ENCODE measurements around the gene ARRB1.

ARRB1 gene

GRCh38 chr11:75344761-75345454, 6.6 kb downstream of the ARRB1 start:
- Histone ChIP-seq H2AFZ (ENCODE audit: low read depth) (no peak overlapping the region), H3K4me2 (no peak overlapping the region), H3K4me3 (IDR thresholded peaks at IDR 0.05; ENCODE audit: insufficient read depth, low read depth, low read length) (no peak overlapping the region), H3K4me1 (ENCODE audit: low read depth, poor library complexity, severe bottlenecking) (peaks cover 13% of the 10 kb centered on the region), H3K27me3 (ENCODE audit: insufficient read depth, low read depth) (no peaks in the 10 kb centered on the region), H3K9ac (no peak overlapping the region), H4K20me1 (ENCODE audit: insufficient read depth) (no peaks in the 10 kb centered on the region), H3K27ac (no peak overlapping the region), H3K36me3 (ENCODE audit: insufficient read depth) (no peaks in the 10 kb centered on the region), H3K79me2 (ENCODE audit: insufficient read depth, low read depth) (no peaks in the 10 kb centered on the region)
- no peak for TF ChIP-seq CTCF (conservative IDR thresholded peaks at IDR 0.05; ENCODE audit: low read depth, low read length)

GRCh38 chr11:75344186-75344585, 7.3 kb downstream of the ARRB1 start:
- H3K4me1 ChIP-seq (ENCODE audit: low read depth, poor library complexity, severe bottlenecking) = peaks cover 14% of the 10 kb centered on the region
- no peaks in the 10 kb centered on the region for H3K79me2 ChIP-seq (ENCODE audit: insufficient read depth, low read depth)
- no peak for TF ChIP-seq CTCF (conservative IDR thresholded peaks at IDR 0.05; ENCODE audit: low read depth, low read length)
- H3K27ac ChIP-seq = no peak overlapping the region
- no peaks in the 10 kb centered on the region for H3K36me3 ChIP-seq (ENCODE audit: insufficient read depth)
- no peak overlapping the region for H2AFZ ChIP-seq (ENCODE audit: low read depth)
- H4K20me1 ChIP-seq (ENCODE audit: insufficient read depth) = no peaks in the 10 kb centered on the region
- no peak overlapping the region for H3K9ac ChIP-seq
- no peaks in the 10 kb centered on the region for H3K27me3 ChIP-seq (ENCODE audit: insufficient read depth, low read depth)
- no peak overlapping the region for H3K4me2 ChIP-seq
- H3K4me3 ChIP-seq (IDR thresholded peaks at IDR 0.05; ENCODE audit: insufficient read depth, low read depth, low read length) = no peak overlapping the region

- TF ChIP-seq CTCF (conservative IDR thresholded peaks at IDR 0.05; ENCODE audit: low read depth, low read length) = no peak
- Histone ChIP-seq H3K4me3 (IDR thresholded peaks at IDR 0.05; ENCODE audit: insufficient read depth, low read depth, low read length) (no peak overlapping the region), H3K79me2 (ENCODE audit: insufficient read depth, low read depth) (no peaks in the 10 kb centered on the region), H3K27me3 (ENCODE audit: insufficient read depth, low read depth) (no peaks in the 10 kb centered on the region), H3K9ac (no peak overlapping the region), H2AFZ (ENCODE audit: low read depth) (no peak overlapping the region), H3K36me3 (ENCODE audit: insufficient read depth) (no peaks in the 10 kb centered on the region), H3K4me2 (no peak overlapping the region), H4K20me1 (ENCODE audit: insufficient read depth) (no peaks in the 10 kb centered on the region), H3K27ac (no peak overlapping the region), H3K4me1 (ENCODE audit: low read depth, poor library complexity, severe bottlenecking) (peaks cover 14% of the 10 kb centered on the region)
Measured at GRCh38 chr11:75342966-75343870, 8.2 kb downstream of the ARRB1 start.

GRCh38 chr11:75342231-75342918, 9.1 kb downstream of the ARRB1 start:
- peaks cover 14% of the 10 kb centered on the region for H3K4me1 ChIP-seq (ENCODE audit: low read depth, poor library complexity, severe bottlenecking)

More at GRCh38 chr11:75342231-75342918, 9.1 kb downstream of the ARRB1 start:
- Histone ChIP-seq H2AFZ (ENCODE audit: low read depth) (no peak overlapping the region), H3K27me3 (ENCODE audit: insufficient read depth, low read depth) (no peaks in the 10 kb centered on the region), H4K20me1 (ENCODE audit: insufficient read depth) (no peaks in the 10 kb centered on the region), H3K9ac (no peak overlapping the region), H3K4me3 (IDR thresholded peaks at IDR 0.05; ENCODE audit: insufficient read depth, low read depth, low read length) (no peak overlapping the region), H3K4me2 (no peak overlapping the region), H3K36me3 (ENCODE audit: insufficient read depth) (no peaks in the 10 kb centered on the region), H3K79me2 (ENCODE audit: insufficient read depth, low read depth) (no peaks in the 10 kb centered on the region), H3K27ac (no peak overlapping the region)
- TF ChIP-seq CTCF (conservative IDR thresholded peaks at IDR 0.05; ENCODE audit: low read depth, low read length) = no peak

All from KMS-11 (cell line).